Activated CD4-positive, alpha-beta T cell treated with anti-CD3 and anti-CD28 coated beads for 4 hours (primary cell): Measurements from ENCODE around the gene SETMAR.

Source experiments
- DNase-seq, 2 donors: peaks; one replicate each; pipeline ENCODE4 v3.0.0-alpha.2; 2020

Gene SETMAR

DNA sequence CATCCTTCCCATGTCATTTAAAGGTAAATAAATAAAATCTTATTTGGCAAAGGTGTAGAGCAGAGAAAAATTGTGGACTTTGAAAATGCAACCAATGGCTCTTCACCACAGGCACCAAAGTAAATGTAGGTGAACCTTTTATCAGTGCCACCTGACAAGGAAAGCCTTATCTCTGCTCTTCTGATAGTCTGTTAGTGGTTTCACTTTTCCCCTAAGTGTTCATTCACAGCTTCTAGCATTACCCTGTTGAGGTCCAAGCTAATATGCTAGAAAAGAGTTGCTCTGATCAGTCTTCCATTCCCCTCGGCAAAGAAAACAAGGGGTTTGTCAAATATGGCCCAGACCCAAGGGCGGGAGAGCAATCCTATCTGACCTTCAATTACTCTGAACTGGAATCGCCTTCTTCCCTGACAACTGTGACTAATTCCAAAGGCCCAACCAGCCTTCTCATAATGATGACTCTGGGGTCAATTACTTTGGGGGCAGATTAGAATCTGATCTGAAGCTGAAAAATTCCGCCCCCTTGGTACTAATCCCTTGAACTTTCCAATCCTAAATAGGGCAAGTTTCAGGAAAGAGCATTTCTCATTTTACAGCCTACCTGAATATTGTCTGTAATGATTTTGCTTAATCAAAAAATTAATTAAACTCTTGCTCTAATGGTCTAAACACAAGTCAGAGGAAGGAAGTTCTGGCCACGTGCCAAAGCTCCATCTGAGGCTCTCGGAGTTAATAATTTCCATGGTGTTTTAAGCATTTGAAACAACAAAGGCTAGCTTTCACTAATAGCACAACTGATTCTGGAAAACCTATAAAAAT is 52.4 kb downstream of the SETMAR start:
- no peak for DNase-seq

DNA sequence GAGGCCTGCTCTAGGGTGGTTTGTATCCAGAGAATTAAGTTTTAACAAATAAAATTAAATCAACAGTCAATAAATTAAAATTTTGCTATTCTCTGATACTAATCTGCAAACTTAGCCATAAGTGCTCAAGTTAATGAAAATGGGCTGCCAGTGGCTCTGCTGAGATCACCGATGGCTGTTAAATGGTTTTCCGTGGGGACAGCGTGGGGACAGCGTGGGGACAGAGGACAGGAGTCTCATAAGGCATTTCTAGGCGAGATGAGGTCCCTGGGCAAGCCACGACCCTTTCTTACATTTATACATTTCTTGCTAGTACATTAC is 53.0 kb downstream of the SETMAR start:
- DNase-seq, result no peak

DNA sequence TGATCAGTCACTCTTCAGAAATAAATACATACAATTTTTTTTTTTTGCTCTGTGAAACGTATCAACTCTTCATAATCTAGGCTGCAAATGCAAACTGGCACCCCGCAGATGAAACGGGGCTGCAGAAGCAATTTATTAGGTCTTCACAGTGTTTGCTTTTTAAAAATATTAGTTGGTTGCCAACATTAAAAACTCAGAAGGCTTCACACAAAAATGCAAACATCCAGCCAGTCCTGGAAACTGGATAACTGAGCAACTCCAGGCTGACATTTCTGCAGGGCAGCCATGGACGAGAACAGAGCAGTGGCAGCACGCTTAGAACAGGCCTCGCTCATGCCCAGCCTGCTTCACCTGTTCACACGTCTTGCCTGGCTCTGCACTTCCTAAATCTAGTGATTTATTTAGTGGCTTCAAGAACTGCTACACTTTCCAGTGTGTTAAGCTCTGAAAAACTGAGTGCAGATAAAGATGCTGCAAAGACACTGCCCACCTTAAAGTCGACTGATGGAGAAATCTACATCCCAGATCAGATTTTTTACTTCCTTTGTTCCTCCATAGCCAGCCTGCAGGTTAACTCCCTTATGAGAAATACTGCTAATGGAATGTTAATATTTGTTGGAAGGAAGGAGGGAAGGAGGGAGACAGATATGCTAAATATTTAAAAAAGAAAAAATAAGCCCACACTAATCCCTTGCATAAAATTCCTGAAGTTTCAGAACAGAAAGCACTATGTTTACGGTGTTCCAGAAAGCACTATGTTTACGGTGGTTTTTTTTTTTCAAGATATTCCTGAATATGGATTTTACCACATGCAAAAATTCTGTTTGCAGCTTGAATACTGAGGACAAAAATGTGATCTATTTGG is 53.6 kb downstream of the SETMAR start:
- DNase-seq, result no peak

DNA sequence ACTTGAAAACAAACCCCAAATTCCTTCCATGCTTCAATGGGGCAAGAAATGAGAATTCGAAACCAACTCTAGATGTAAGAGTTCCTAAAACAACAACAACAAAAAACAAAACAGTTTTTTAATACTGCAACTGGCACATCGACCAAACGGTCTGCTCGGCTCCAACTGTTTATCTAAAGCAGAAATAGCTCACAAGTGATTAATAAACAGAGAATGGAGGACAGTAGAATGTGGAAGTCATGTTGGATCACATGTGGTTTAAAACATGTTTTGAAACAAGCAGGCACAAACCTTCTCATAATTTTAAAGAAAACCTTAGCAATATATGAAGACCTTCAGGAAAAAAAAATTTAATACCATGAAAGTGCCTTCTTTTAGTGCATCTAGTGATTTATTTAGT is 55.1 kb downstream of the SETMAR start:
- no peak for DNase-seq

DNA sequence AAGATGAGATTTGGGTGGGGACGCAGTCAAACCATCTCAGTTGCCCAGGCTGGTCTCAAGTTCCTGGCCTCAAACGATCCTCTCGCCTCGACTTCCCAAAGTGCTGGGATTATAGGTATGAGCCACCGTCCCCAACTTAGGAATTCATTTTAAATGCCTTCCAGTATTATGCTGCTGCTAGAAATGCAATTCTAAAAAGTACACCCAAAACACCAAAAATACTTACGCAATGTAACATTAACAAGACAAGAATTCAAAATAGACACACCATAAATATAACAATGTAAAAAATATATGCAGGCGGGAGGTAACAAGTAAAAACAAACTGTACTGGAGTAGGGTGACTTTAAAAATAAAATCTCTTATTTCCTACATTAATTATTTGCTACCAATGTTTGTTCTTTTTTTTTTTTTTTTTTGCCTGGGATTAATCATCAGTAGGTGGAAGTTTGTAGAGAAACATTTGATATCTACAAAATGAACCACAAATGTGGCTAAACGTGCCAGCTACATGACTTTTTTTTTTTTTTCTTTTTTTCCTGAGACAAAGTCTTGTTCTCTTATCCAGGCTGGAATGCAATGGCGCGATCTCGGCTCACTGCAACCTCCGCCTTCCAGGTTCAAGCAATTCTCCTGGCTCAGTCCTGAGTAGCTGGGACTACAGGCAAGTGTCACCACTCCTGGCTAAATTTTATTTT is 56.8 kb downstream of the SETMAR start:
- no peak for DNase-seq

DNA sequence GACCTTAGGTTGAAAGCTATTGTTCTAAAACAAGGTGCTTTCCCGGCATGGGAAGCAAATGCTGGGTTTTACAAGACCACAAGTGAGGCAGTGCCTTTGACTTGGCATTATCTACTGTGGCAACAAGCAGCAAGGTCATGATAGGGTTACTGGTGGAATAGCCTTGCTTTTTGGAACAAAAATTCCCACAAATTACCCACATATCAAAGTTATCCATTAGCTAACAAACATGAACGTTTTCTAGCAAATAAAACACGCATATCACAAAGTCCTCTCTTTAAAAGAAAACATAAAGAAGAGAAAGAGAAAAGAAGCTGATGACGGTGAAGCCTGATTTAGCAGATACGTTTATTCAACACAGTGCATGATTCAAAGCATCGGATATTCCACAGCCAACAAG is 57.6 kb downstream of the SETMAR start:
- no peak for DNase-seq

DNA sequence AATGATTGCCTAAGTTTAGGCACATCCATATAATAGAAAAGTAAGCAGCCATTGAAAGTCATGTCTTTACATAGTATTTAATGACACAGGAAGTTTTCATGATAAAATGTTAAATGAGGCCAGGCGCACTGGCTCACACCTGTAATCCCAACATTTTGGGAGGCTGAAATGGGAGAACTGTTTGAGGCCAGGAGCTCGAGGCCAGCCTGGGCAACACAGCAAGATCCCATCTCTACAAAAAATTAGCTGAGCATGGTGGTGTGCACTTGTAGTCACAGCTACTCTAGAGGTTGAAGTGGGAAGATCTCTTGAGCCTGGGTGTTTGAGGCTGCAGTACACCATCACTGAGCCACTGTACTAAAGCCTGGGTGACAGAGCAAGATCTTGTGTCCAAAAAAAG is 59.4 kb downstream of the SETMAR start:
- DNase-seq, result no peak
